Measurements from ENCODE around the gene CCDC7. TPM values are rescaled to one million over a fixed set of nuclear protein-coding genes. Genes with fewer than 3 reads are reported as not detected.

CCDC7 gene
- total RNA-seq, 1 experiment from 2014 or later, result 6.0 TPM

DNA sequence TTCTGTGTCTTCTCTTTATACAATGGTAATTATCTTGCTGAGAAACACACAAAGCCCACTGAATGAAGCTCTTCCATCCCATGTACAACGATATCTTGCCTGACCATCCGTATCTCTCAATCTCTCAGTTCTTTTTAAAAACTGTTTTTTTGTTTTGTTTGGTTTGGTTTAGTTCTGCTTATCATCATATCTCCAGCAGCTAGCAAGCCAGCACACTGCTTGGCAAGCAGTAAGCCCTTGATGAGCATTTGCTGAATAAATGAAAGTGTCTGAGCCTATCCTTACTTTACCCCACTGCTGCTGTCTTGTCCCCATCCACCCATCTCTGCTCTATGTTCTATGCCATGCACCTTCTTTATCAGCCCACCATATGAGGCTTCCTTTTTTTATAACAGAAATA lies 477.9 kb downstream of the CCDC7 start:
- no peak overlapping the region for H3K4me3 ChIP-seq (ENCODE audit: low read depth in 2 of 2, low read length in 2 of 2)
- CTCF ChIA-PET, result no interaction called here
- intact Hi-C loops (cut with micrococcal nuclease; ENCODE audit: unreplicated experiment) (no loop called here), in situ Hi-C loops (cut with HindIII; ENCODE audit: low pct_unique_long_range_greater_than_20kb, low sequenced_read_pairs) (no loop called here)
- no TSS peak for BruUV-seq (replicated peaks)
- no peak for DNase-seq (ENCODE audit: low read depth, low spot score)
- H3K27me3 ChIP-seq (ENCODE audit: control insufficient read depth, insufficient read depth, low read length), result no peaks in the 10 kb centered on the region
- no peaks in the 10 kb centered on the region for H3K9me3 ChIP-seq (ENCODE audit: control insufficient read depth, insufficient read depth, low read depth, low read length)
- peaks cover 17% of the 10 kb centered on the region for H3K4me1 ChIP-seq (ENCODE audit: control insufficient read depth, insufficient read depth, low read length)
- ATAC-seq, result no peak
- TF ChIP-seq TCF7L2 (IDR thresholded peaks at IDR 0.05; ENCODE audit: low read depth, low read length), result no peak
- TF ChIP-seq, protein P1, sequence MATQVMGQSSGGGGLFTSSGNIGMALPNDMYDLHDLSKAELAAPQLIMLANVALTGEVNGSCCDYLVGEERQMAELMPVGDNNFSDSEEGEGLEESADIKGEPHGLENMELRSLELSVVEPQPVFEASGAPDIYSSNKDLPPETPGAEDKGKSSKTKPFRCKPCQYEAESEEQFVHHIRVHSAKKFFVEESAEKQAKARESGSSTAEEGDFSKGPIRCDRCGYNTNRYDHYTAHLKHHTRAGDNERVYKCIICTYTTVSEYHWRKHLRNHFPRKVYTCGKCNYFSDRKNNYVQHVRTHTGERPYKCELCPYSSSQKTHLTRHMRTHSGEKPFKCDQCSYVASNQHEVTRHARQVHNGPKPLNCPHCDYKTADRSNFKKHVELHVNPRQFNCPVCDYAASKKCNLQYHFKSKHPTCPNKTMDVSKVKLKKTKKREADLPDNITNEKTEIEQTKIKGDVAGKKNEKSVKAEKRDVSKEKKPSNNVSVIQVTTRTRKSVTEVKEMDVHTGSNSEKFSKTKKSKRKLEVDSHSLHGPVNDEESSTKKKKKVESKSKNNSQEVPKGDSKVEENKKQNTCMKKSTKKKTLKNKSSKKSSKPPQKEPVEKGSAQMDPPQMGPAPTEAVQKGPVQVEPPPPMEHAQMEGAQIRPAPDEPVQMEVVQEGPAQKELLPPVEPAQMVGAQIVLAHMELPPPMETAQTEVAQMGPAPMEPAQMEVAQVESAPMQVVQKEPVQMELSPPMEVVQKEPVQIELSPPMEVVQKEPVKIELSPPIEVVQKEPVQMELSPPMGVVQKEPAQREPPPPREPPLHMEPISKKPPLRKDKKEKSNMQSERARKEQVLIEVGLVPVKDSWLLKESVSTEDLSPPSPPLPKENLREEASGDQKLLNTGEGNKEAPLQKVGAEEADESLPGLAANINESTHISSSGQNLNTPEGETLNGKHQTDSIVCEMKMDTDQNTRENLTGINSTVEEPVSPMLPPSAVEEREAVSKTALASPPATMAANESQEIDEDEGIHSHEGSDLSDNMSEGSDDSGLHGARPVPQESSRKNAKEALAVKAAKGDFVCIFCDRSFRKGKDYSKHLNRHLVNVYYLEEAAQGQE (IDR thresholded peaks at IDR 0.05; ENCODE audit: insufficient read depth in 1 of 2, low read depth in 2 of 2, low read length in 1 of 2), result no peak
- no peak for TF ChIP-seq POLR2AphosphoS5 (IDR thresholded peaks at IDR 0.05; ENCODE audit: low read depth, low read length)
- TF ChIP-seq, protein P2, sequence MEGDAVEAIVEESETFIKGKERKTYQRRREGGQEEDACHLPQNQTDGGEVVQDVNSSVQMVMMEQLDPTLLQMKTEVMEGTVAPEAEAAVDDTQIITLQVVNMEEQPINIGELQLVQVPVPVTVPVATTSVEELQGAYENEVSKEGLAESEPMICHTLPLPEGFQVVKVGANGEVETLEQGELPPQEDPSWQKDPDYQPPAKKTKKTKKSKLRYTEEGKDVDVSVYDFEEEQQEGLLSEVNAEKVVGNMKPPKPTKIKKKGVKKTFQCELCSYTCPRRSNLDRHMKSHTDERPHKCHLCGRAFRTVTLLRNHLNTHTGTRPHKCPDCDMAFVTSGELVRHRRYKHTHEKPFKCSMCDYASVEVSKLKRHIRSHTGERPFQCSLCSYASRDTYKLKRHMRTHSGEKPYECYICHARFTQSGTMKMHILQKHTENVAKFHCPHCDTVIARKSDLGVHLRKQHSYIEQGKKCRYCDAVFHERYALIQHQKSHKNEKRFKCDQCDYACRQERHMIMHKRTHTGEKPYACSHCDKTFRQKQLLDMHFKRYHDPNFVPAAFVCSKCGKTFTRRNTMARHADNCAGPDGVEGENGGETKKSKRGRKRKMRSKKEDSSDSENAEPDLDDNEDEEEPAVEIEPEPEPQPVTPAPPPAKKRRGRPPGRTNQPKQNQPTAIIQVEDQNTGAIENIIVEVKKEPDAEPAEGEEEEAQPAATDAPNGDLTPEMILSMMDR (IDR thresholded peaks at IDR 0.05), result no peak
- peak overlapping the region; percentile 65 for H3K27ac ChIP-seq (ENCODE audit: low read length)
- peaks cover 78% of the 10 kb centered on the region for H3K36me3 ChIP-seq (ENCODE audit: control insufficient read depth, insufficient read depth, low read length)
- POLR2A ChIA-PET, result no interaction called here

Other genes starting within 250 kb of the CCDC7 start
- 18.4 TPM for gene EPC1, start 99.0 kb upstream of the CCDC7 start, total RNA-seq (2021; ENCODE audit: unreplicated experiment)